HEK293 (cell line): Measurements from ENCODE around the gene ITPR2.

Experiments used
- CTCF ChIP-seq: fragments of 450-650 bp; formaldehyde crosslinking; IDR thresholded peaks from 2 replicates; pipeline ENCODE4 v1.5.1; 2016; ENCODE audit warnings: missing biosample characterization, missing genetic modification characterization
- KLF8 ChIP-seq: fragments of 450-650 bp; formaldehyde crosslinking; IDR thresholded peaks from 2 replicates; pipeline ENCODE4 v1.5.1; 2016; ENCODE audit warnings: missing biosample characterization, missing genetic modification characterization
- RBAK ChIP-seq: fragments of 450-650 bp; formaldehyde crosslinking; IDR thresholded peaks from 2 replicates; pipeline ENCODE4 v1.5.1; 2016; ENCODE audit warnings: missing biosample characterization, missing genetic modification characterization
- ZNF248 ChIP-seq: fragments of 450-650 bp; formaldehyde crosslinking; IDR thresholded peaks from 2 replicates; pipeline ENCODE4 v1.5.1; 2017; ENCODE audit warnings: missing biosample characterization, missing genetic modification characterization
- ZNF37A ChIP-seq: fragments of 450-650 bp; IDR thresholded peaks from 2 replicates; pipeline ENCODE4 v1.5.1; 2018; ENCODE audit warnings: missing biosample characterization, missing genetic modification characterization
- ZNF398 ChIP-seq: fragments of 450-650 bp; formaldehyde crosslinking; IDR thresholded peaks from 2 replicates; pipeline ENCODE4 v1.5.1; 2017; ENCODE audit warnings: missing biosample characterization, missing genetic modification characterization
- ZNF488 ChIP-seq: fragments of 450-650 bp; formaldehyde crosslinking; IDR thresholded peaks from 2 replicates; pipeline ENCODE4 v1.5.1; 2016; ENCODE audit warnings: missing biosample characterization, missing genetic modification characterization

DNA sequence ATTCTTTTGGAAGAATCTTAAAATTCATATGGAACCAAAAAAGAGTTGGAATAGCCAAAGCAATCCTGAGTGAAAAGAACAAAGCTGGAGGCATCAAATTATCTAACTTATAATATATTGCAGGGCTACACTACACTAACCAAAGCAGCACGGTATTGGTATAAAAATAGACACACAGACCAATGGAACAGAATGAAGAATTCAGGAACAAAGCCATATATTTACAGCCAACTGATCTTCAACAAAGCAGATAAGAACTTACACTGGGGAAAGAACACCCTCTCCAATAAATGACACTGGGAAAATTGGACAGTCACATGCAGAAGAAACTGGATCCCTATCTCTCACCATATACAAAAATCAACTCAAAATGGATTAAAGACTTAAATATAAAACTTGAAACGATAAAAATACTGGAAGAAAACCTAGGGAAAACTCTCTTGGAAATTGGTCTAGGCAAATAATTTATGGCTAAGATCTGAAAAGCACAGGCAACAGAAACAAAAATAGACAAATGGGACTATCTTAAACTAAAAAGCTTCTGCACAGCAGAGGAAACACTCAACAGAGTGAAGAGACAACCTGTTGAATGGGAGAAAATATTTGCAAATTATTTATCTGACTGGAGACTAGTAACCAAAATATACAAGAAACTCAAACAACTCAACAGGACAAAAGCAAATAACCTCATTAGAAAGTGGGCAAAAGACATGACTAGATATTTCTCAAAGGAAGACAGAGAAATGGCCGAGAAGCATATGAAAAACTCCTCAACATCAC is 286.3 kb downstream of the ITPR2 start:
- TF ChIP-seq ZNF488, result no peak
- no peak for TF ChIP-seq CTCF (tag by site-specific recombination)
- TF ChIP-seq RBAK (tag by site-specific recombination), result no peak
- no peak for TF ChIP-seq KLF8 (tag by site-specific recombination)
- no peak for TF ChIP-seq ZNF37A (tag by site-specific recombination)
- TF ChIP-seq ZNF398 (tag by site-specific recombination), result no peak
- no peak for TF ChIP-seq ZNF248 (tag by site-specific recombination)
